Transverse colon (tissue), 4 donors: Measurements from ENCODE around the gene PCDH12. TPM values are rescaled to one million over a fixed set of nuclear protein-coding genes. Genes with fewer than 3 reads are reported as not detected.
"Not testable (repeated sequence)": the region's sequence is repeated elsewhere in the genome, so short reads cannot be mapped to it uniquely, and the experiment has no call there.

Experiments
- DNase-seq: peaks from one replicate; pipeline ENCODE4 v3.0.0-alpha.2; 2019
- H3K27ac ChIP-seq, 4 donors: fragments of 200-600 bp; sonication (generic); 2 replicates each; pipeline ENCODE4 v1.5.1; 2016 to 2018; ENCODE audit warnings: inconsistent platforms in 4 of 4
- H3K27me3 ChIP-seq: fragments of 200-600 bp; sonication (generic); 2 replicates; pipeline ENCODE4 v1.5.1; 2017; ENCODE audit warnings: inconsistent platforms
- H3K36me3 ChIP-seq, 4 donors: fragments of 200-600 bp; sonication (generic); 2 replicates each; pipeline ENCODE4 v1.5.1; 2017 to 2019; ENCODE audit warnings: inconsistent platforms in 4 of 4
- H3K4me1 ChIP-seq, 4 donors: fragments of 200-600 bp; sonication (generic); 2 replicates each; pipeline ENCODE4 v1.5.1; 2017 to 2020; ENCODE audit warnings: inconsistent platforms in 4 of 4
- H3K4me3 ChIP-seq, 4 donors: fragments of 200-600 bp; sonication (generic); 1 replicate in 1 of 4; 2 replicates in 3 of 4; pipeline versions ENCODE4 v1.5.1 to v1.6.1; 2017 to 2019; ENCODE audit warnings: inconsistent platforms in 4 of 4
- H3K9me3 ChIP-seq, 2 donors: fragments of 200-600 bp; sonication (generic); 2 replicates each; pipeline ENCODE4 v1.5.1; 2017 to 2019; ENCODE audit warnings: inconsistent platforms in 2 of 2
- EP300 ChIP-seq: sonication (generic); formaldehyde crosslinking; IDR thresholded peaks from one replicate; pipeline ENCODE4 v1.6.1; 2017; ENCODE audit warnings: antibody characterized with exemption, low read depth
- POLR2A ChIP-seq: fragments of 450-650 bp; IDR thresholded peaks from one replicate; pipeline ENCODE4 v1.6.1; 2016; ENCODE audit warnings: antibody characterized with exemption, mild to moderate bottlenecking, moderate library complexity
- POLR2AphosphoS5 ChIP-seq, 3 donors: sonication (generic); formaldehyde crosslinking; IDR thresholded peaks; one replicate each; pipeline ENCODE4 v1.6.1; 2016; ENCODE audit warnings: antibody characterized with exemption in 3 of 3
- WGBS, 2 donors: methylation state at CpG; one replicate each; pipeline ENCODE4 v1.1.5; 2018; ENCODE audit warnings: low coverage in 1 of 2; 5-methylcytosine and 5-hydroxymethylcytosine counted together
- in situ Hi-C, 4 donors: fragments of 200-750 bp; cut with MboI; loops; one replicate each; pipeline versions ENCODE4 v1.15.0 to v1.15.1; 2017; ENCODE audit warnings: low sequenced_read_pairs in 3 of 4, low pct_ligation_motif_present in 1 of 4, low pct_unique_long_range_greater_than_20kb in 1 of 4
- intact Hi-C: fragments of 100-400 bp; cut with DNase I; formaldehyde crosslinking; loops from one replicate; pipeline ENCODE4 v1.15.1; 2023; ENCODE audit warnings: low total_unique reads
- total RNA-seq, 4 donors: library from RNA; depleted of rRNA; stranded (reverse); fragments of >200 nt; gene quantifications; one replicate each; pipeline ENCODE4 v1.1.0, GENCODE V29; 2016
- TF ChIP-seq, protein P1 (sequence below), 5 experiments: fragments of 200-600 bp in 3 of 5; fragments of 450-650 bp in 2 of 5; sonication (generic) in 3 of 5; IDR thresholded peaks; 1 replicate in 2 of 5; 2 replicates in 3 of 5; pipeline ENCODE4 v1.5.1; 2016 to 2017; ENCODE audit warnings: antibody characterized with exemption in 5 of 5, inconsistent platforms in 3 of 5, mild to moderate bottlenecking in 2 of 5, moderate library complexity in 1 of 5

Gene PCDH12
- total RNA-seq, 4 donors from 2014 or later = 0.37 to 0.95 (median 0.68) TPM; not detected in 1

DNA sequence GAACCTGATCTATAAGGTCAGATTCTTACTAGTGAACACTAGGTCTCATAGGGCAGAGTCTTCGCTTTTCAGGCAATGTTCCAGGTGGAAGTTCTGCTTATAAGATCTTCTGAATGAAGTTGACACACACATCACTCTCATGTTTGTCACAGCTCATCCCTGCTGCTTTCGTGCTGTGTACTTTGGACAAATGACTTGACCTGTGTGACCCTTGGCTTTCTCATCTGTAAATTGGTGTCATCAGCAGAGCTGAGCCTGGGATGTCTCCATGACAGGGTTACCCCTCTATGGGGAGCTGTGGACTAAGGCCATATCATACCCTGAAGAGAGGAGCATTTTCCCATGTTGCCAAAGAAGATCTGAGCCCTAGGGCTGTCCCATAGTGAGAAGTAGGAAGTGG lies 31.6 kb downstream of the PCDH12 start:
- Histone ChIP-seq H3K4me1 (peaks cover 6 to 19% (median 13%) of the 10 kb centered on the region in 4 donors), H3K27me3 (no peaks in the 10 kb centered on the region), H3K36me3 (peaks cover 0 to 49% (median 22%) of the 10 kb centered on the region in 4 donors), H3K9me3 (no peaks in the 10 kb centered on the region), H3K27ac (no peak overlapping the region), H3K4me3 (no peak overlapping the region)
- intact Hi-C loops = no loop called here
- WGBS, 2 donors = 81 to 82% methylated on average over 2 of the region's 2 CpGs
- DNase-seq = no peak
- TF ChIP-seq, protein P1, sequence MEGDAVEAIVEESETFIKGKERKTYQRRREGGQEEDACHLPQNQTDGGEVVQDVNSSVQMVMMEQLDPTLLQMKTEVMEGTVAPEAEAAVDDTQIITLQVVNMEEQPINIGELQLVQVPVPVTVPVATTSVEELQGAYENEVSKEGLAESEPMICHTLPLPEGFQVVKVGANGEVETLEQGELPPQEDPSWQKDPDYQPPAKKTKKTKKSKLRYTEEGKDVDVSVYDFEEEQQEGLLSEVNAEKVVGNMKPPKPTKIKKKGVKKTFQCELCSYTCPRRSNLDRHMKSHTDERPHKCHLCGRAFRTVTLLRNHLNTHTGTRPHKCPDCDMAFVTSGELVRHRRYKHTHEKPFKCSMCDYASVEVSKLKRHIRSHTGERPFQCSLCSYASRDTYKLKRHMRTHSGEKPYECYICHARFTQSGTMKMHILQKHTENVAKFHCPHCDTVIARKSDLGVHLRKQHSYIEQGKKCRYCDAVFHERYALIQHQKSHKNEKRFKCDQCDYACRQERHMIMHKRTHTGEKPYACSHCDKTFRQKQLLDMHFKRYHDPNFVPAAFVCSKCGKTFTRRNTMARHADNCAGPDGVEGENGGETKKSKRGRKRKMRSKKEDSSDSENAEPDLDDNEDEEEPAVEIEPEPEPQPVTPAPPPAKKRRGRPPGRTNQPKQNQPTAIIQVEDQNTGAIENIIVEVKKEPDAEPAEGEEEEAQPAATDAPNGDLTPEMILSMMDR (IDR thresholded peaks at IDR 0.05) = no peak
- TF ChIP-seq POLR2A = no peak
- TF ChIP-seq EP300 = no peak
- TF ChIP-seq POLR2AphosphoS5 (IDR thresholded peaks at IDR 0.05) = no peak
- in situ Hi-C loops = no loop called here

DNA sequence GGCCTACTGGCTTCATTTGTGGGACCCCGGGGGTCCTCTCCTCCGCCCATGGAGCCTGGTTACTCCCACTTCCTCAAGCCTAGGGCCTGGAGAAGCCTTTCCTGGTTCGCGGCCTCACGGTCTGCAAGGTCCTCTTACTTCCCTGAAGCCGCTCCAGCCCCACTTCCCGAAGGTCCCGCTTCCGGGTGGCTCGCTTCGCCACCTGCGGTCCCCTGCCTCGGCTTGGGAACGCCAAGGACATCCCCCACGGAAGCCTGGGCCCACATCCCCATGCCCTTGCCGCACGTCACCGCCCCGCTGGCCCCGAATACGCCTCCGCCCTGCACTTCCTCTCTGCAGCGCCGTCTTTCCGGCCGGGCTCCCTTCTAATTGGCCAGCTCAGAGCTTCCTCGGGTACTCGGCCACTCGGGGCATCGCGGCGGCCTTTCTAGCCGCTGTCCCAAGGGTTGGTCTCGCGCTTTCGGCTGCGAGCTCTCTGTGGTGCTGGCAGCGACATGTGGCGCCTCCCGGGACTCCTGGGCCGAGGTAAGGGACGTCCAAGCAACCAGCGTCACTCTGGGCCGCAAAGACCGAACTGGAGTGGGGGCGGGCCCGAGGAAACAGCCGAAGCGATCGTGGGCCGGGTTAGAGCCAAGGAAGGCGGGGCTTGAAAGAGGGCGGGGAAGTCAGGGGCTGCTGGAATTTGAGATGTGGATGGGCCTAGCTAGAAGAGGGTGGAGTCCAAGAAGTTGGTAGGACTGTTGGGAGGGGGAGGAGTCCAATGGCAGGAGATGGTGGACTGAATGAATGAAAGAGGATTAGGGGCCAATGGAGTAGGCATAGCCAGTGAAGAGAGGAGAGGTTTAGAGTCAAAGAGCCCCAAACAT lies 34.3 kb downstream of the PCDH12 start, which contains the start of gene DELE1:
Gene DELE1, plus strand, starts transcription at position 424 of the 866 bp plus-strand sequence. Its CDS starts 71 bp downstream, at position 495.
- in situ Hi-C loops (no loop called here), intact Hi-C loops (no loop called here)
- TF ChIP-seq EP300 = no peak
- TF ChIP-seq, protein P1 (IDR thresholded peaks at IDR 0.05) = peak in 1 of 5 experiments; percentile 32
- peak; percentile 94 for TF ChIP-seq POLR2A
- peak; percentile 77 to 94 (median 93) for TF ChIP-seq POLR2AphosphoS5 (IDR thresholded peaks at IDR 0.05)
- WGBS, 2 donors = 0% methylated on average over 43 of the region's 53 CpGs; no CpG with 5 or more reads in 1 of the 2 donors
- H3K27ac ChIP-seq = peak within 1 kb of the TSS; percentile 86 to 98 (median 97)
- peak within 1 kb of the TSS; percentile 60 to 82 (median 70) for H3K4me3 ChIP-seq
- peaks cover 6 to 32% (median 19%) of the 10 kb centered on the region in 4 donors for H3K4me1 ChIP-seq
- peaks cover 0 to 24% (median 9%) of the 10 kb centered on the region in 4 donors for H3K36me3 ChIP-seq
- H3K27me3 ChIP-seq = no peaks in the 10 kb centered on the region
- no peaks in the 10 kb centered on the region for H3K9me3 ChIP-seq
- peak; percentile 95 for DNase-seq

DNA sequence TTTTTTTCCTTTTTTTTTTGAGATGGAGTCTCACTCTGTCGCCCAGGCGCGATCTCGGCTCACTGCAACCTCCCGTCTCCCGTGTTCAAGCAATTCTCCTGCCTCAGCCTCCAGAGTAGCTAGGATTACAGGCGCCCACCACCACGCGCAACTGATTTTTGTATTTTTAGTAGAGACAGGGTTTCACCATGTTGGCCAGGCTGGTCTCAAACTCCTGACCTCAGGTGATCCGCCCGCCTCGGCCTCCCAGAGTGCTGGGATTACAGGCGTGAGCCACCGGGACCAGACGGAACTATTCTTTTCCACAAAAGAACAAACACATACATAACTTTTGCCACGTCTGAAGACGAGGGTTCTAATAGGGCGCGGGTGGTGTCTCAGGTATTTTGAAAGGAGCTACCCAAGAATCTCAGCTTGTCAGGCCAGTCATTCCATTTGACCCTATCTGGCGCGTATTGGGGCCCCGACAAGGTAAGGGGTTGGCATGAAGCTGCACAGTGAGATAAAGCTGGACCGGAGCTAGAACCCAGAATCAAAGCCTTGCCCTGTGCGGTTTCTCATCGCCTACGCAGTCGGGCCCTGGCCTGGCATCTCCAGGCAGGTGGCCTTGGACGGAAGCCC lies 35.1 kb downstream of the PCDH12 start:
- H3K36me3 ChIP-seq = peaks cover 0 to 16% (median 5%) of the 10 kb centered on the region in 4 donors
- H3K9me3 ChIP-seq, in situ Hi-C loops, intact Hi-C loops, H3K27me3 ChIP-seq, DNase-seq: not testable (repeated sequence)
- H3K27ac ChIP-seq = peak overlapping the region; percentile 86 to 98 (median 97)
- WGBS, 2 donors = 20 to 58% methylated on average over 1 to 26 of the region's 28 CpGs
- peaks cover 6 to 39% (median 22%) of the 10 kb centered on the region in 4 donors for H3K4me1 ChIP-seq
- peak overlapping the region; percentile 60 to 82 (median 70) for H3K4me3 ChIP-seq

DNA sequence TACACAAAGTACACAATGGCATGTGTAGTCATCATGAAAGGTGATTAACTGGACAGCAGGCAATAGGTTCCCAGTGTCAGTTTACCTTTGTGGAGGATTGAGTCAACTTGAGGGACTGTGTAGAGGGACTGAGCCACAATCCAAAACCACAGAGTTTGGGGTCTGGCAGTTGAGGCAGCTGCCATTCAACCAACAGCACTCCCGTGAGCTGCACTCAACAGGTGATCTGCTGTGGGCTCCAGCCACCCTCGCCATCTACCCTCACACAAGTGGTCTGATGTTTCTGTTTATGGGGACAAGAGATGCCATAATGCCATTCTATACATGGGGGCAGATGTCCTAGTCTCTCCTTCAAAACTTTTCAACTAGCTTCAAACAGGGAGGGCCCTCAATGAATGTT lies 37.2 kb downstream of the PCDH12 start:
- 87% methylated on average over 2 of the region's 2 CpGs; no CpG with 5 or more reads in 1 of the 2 donors for WGBS, 2 donors

More for the DNA sequence above, 37.2 kb downstream of the PCDH12 start:
- Histone ChIP-seq H3K27ac (no peak overlapping the region), H3K9me3 (no peaks in the 10 kb centered on the region), H3K36me3 (peaks cover 0 to 5% (median 0%) of the 10 kb centered on the region in 4 donors), H3K4me3 (no peak overlapping the region), H3K4me1 (peaks cover 6 to 55% (median 28%) of the 10 kb centered on the region in 4 donors), H3K27me3 (no peaks in the 10 kb centered on the region)
- in situ Hi-C loops = no loop called here
- TF ChIP-seq, protein P1 (IDR thresholded peaks at IDR 0.05) = no peak
- TF ChIP-seq EP300 = no peak
- TF ChIP-seq POLR2A = no peak
- no peak for TF ChIP-seq POLR2AphosphoS5 (IDR thresholded peaks at IDR 0.05)
- intact Hi-C loops = no loop called here
- DNase-seq = no peak
